GM19351 (cell line): ENCODE measurements around the gene FAM89B.

ENCODE experiments used
- ATAC-seq: cut with Tn5 transposase; IDR thresholded peaks from one replicate; pipeline ENCODE4 v1.9.1; 2021; ENCODE audit warnings: mild to moderate bottlenecking, moderate library complexity; ENCODE audit not compliant: unreplicated experiment

Gene FAM89B

GRCh38 chr11:65538915-65539743, 33.2 kb upstream of the FAM89B start:
- no peak for ATAC-seq

- peak; percentile 66 for ATAC-seq
Measured at GRCh38 chr11:65539744-65540289, 32.5 kb upstream of the FAM89B start.

GRCh38 chr11:65540290-65541092, 31.8 kb upstream of the FAM89B start:
- peak; percentile 64 for ATAC-seq

DNA sequence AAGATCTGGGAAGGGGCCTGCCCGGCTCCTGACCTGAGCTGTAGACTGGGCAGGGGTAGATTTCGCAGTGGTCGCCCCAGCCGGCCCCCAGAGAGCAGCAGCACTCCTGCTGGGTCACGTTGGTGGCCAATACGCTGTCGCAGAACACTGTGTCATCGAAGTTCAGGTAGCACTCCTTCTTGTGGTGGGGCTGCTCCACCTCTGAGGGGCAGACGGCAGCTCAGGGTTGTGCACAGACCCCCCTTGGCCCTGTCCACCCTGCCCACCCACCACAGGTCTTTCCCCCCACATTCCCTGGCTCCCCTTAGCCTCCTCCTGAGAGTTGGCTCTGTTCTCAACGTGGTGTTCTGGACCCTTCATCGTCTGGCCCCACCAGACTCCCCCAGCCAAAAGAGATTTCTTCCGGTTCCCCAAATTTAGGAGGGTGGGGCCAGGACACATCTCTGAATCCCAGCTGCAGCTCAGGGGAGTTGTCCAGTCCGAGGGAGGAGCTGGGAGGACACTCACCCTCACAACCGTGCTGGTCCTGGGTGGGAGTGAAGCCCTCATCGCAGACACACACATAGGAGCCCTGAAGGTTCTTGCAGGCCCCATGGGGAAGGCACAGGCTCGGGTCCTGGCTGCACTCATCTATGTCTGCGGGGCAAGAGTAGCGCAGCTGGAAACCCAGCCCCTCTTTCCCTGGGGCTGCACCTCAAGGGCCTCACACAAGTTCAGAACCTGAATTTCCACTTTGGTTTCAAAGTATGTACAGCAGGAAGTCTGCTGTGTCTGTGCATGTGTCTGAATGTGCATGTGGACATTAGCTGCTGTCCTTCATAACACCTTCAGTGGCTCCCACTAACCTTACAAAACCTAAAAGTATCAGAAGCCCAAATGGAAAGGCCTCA, 31.0 kb upstream of the FAM89B start:
- ATAC-seq: no peak

DNA sequence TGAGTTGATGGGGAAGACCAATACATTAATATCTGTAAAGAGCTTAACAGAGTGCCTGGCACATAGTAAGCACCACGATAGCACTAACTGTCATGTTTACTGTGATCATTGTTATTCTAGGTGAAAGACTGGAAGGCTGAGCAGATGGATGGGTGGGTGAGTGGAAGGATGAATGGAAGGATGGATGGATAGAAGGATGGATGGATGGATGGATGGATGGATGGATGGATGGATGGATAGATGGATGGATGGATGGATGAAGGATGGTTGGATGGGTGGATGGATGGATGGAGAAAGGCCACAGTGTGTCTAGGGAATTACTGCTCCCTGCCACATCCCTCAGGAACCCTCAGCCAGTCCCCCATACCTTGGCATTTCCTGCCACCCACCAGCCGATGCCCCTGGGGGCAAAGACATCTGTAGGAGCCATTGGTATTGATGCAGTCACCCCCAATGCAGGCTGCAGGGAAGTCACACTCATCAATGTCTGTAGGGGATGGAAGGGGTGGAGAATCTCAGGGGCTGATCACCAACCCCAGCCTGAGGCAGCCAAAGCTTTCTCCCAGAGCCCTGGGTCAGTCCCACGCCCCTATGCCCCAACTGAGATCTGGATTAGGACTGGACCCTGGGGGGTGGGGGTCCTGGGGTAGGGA, 29.5 kb upstream of the FAM89B start:
- ATAC-seq: no peak

DNA sequence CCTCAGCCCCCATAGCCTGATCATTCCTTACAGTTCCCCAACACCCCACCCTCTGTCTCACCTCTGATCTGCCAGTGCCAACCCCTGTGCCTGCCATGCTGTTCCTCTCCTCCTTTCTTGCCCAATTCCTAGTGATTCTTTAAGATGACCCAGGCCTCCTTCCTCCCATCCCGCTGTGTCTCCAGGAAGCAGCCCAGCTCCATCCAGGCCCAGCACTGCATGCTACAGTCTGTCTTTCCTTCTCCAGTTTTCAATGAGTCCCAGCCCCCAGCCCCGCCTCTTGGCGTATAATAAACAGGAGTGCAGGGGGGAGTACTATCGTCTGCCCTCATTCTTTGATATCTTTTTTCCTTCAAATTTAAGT, 26.5 kb upstream of the FAM89B start:
- ATAC-seq: no peak

- ATAC-seq: peak; percentile 81
Measured at GRCh38 chr11:65546217-65546958, 25.9 kb upstream of the FAM89B start.

GRCh38 chr11:65547446-65548125, 24.8 kb upstream of the FAM89B start:
- ATAC-seq: no peak

DNA sequence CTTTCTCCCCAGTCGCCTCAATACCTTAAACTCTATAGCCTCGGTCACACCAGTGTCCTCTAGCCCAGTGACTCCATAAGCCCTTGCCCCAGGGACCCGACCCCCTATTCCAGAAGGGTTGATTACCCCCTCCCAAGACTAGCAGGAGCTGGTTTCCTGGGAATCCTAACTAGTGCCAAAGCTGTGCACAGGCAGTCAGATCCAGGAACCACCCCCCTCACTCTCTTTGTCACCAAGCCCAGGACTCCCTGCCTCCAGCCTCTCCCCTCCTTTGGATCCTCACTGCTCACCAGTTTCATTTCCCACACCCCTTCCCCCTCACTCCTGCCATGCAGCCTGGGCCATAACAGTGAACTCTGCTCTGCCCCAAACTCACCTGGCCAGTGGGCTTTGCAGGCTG, 23.9 kb upstream of the FAM89B start:
- ATAC-seq: no peak

DNA sequence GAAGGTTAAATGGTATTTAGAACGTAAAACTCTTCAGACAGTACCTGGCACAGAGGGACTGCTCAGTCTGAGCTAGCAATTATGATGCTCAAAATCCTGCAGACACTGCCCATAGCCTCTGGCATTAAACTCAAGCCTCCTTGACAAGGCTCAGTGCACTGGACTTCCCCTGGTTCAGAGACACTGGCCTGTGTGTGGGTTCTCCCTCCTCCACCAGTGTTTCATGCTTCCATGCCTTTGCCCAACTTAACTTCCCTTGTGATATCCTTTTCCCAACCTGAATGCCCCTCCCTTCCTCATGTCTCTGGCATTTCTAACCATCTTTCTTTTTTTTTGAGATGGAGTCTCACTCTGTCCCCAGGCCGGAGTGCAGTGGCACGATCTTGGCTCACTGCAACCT, 23.2 kb upstream of the FAM89B start:
- no peak for ATAC-seq

DNA sequence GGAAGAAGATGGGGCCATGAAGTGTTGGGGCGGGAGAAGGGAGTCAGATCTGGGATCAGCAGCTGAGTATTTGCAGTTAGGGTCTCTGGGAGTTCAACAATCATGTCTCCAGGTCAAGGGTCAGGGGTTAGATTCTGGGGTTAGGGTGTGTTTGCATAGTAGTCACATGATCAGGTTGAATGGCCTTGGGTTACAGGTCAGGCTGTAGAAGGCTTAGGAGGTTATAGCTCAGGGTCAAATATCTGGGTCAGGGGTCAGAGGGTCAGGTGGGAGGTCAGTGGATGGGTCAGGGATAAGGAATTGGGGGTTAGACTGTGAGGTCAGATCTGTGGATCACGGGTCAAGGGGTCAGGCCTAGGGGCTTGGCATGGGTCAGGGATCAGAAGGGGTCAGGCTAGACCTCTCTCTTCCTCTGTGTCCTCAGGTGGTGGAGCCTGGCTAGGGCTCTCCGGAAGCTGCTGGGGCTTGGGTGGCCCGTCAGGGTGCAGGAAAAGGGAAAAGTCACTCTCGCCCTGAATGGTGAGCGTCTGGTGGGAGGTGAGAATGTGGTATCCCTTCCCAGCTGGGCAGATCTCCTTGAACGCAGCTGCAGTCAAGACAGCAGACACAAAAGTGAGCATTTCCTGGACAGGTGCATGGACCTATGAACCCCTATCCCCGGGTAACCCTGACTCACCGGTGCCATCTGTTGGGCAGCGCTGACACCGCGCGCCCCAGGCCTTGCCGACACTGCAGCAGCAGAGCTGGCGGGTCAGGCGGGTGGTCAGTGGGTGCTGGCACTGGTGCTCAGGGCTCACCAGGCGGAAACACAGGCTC, 20.6 kb upstream of the FAM89B start:
- ATAC-seq: no peak

DNA sequence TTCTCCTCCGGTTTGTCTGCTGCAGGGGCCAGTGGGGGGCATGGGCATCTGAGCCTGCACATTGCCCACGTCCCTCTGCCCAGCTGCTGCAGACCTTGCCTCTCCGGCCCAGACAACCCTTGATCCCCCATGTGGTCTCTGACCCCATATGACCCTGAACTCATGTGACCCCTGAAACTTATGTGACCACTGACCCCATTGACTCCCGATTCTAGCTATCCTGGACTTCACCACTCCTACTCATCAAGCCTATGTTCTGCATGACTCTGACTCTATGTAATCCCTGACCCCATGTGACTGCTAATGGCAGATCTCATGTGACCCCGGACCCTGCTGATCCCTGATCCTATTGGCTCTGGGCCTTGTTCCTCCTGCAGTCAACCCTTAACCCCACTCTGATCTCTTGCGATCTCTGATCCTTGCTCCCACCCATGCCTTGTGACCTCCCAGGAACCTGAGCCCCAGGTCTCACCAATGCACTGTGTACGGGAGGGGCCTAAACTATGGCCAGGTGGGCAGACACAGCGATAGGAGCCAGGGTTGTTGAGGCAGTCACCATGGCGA, 19.9 kb upstream of the FAM89B start:
- ATAC-seq: no peak

- ATAC-seq: no peak
Measured at GRCh38 chr11:65553301-65554001, 18.9 kb upstream of the FAM89B start.

DNA sequence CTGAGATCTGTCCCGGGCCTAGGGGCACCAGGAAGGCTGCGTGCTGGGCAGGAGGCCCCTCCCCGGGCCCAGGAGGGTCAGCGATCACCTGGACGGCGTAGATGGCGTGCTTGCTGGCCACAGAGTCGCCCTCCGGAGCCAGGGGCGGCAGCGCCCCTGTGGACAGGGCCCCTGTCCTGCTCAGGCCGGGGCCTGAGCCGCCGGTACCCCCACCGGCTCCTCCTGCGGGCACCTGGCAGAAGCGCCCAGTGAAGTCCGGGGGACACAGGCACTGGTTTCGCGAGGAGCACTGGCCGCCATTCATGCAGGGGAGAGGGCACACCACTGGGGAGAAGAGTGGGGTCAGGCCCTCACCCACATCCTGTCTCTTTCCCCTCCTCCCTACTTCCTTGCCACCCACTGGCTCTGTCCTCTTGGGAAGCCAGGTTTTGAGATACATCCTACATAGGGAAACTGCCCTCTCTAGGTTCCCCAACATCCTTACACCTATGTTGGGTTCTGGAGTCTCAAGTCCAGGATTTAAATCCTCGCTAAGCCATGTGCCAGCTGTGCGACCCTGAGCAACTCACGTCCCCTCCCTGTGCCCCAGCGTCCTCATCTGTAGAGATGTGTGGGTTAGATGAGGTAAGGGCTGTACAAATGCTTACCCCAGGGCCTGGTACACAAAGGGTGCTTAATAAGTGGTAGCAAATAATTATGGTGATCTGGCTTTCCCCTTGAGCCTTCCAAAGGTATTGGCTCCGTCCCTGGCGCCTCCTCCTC, 18.1 kb upstream of the FAM89B start:
- ATAC-seq: no peak

DNA sequence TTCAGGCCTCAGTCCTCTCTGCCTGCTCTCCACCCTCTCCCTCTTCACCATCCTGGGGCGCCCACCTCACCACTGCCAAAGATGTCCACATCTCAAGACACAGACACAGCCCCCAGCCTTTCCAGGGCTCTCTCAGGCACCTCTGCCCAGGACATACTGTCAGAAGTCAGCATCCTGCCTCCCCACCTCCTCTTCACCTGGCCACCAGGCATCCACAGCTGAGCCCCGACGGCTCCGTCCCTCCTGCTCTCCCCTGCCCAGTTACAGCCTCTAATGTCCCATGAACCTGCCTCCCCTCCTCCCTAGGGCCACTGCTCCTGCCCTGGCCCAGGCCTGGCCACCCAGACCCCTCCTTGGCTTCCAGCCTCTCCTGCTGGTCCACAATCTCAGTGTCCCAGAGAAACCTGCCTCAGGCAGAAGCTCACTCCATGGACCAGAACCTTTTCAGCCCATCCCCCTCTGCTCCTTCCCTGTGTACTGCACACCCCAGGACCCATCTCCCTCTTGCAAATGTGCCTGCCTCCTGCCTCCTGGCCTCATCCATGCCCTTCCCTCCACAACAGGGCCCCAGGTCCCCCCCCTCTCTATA, 17.4 kb upstream of the FAM89B start:
- no peak for ATAC-seq

DNA sequence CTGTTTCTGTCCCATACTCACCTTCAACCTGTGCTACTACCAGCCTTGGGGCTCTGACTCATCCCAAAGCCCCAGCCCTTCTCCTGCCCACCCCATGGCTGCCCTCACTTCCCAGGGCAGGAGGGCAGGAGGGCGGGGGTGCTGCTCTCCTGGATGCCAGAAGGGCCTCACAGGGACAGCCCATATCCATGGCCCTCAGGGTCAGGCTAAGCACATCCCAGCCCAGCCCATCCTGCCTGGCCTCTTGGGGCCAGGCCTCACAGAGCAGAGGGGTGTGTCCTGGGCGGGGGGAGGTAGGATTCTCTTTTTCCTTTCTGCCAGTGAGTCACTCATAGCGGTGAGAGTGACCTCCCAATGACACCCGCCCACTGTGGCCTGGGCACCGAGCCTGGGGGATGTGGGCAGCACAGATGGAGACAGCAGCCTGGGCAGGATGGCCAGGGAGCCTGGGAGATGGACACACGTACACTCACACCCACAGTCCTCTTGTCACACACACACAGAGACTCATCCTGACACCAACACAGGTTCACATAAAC, 16.6 kb upstream of the FAM89B start:
- no peak for ATAC-seq
